Measurements from ENCODE around the gene ASCC1. TPM values are rescaled to one million over a fixed set of nuclear protein-coding genes. Genes with fewer than 3 reads are reported as not detected.

ASCC1 gene
- total and polyA plus RNA-seq, 2 of the 13 experiments (the other 11 are each of a cell fraction or from before 2014, with no cell fraction given): 21.6 to 30.1 TPM

DNA sequence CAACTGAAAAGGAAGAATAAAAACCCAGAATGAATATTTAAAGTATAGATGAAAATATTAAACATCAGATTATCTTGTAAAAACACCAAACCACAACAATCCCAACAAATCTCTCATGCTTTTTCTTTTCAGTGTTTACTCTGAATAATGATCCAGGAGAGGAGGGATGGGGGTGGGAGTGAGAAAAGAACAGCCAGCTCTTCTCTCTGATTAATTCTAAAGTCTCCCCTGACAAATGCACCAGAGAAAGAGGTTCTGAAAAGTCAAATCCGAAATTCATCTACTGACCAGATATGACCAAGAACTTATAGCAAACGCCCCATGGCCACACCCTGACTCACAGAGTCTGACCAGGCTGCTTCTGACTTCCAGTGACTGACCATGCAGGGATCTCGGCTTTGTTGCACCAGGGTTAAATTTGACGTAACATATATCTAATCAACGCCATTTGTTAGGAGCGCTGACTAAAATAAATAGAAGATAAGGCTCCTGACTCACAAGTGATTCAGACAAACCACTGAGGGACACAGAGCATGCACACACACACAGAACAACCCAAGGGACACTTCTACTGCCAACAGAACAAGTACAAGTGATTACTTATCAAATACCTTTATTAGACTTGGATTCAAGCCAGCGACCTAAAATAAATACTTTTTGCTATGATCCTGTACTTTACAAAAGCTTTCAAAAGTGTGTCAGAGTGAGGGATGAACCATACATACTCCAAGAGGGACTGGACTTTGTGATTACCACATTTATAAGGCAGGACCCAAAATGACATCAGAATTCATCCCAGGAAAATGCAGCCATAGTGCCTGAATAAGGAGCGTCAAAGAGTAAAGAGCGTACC is 118.4 kb downstream of the ASCC1 start (continued):
- TF ChIP-seq NFRKB (IDR thresholded peaks at IDR 0.05) (no peak), ZNF430 (CRISPR knock-in tag; IDR thresholded peaks at IDR 0.05) (no peak; the same call in 1 of the 2 replicates), EP300 (IDR thresholded peaks at IDR 0.05; ENCODE audit: low read depth in 2 of 2, low read length in 2 of 2) (peak in 1 of 2 experiments; percentile 86; a peak in 2 of 4 replicates), EP300 (CRISPR knock-in tag; IDR thresholded peaks at IDR 0.05; ENCODE audit: borderline replicate concordance) (peak; percentile 84), ZUFSP (CRISPR knock-in tag; IDR thresholded peaks at IDR 0.05; ENCODE audit: borderline replicate concordance) (no peak), ZNF512 (CRISPR knock-in tag; IDR thresholded peaks at IDR 0.05) (no peak), ZNF326 (CRISPR knock-in tag; IDR thresholded peaks at IDR 0.05; ENCODE audit: borderline replicate concordance) (no peak), RFX5 (IDR thresholded peaks at IDR 0.05; ENCODE audit: low read depth, low read length) (no peak), POLR2A (IDR thresholded peaks at IDR 0.05; ENCODE audit: insufficient read depth in 1 of 2, low read depth in 2 of 2, low read length in 2 of 2) (no peak), ATF2 (CRISPR knock-in tag; IDR thresholded peaks at IDR 0.05) (no peak), KLF9 (CRISPR knock-in tag; IDR thresholded peaks at IDR 0.05; ENCODE audit: low read depth) (no peak), ZNF503 (CRISPR knock-in tag; IDR thresholded peaks at IDR 0.05) (peak; percentile 80; the same call in 1 of the 2 replicates), RBFOX2 (IDR thresholded peaks at IDR 0.05; ENCODE audit: low read depth, low read length) (no peak), PBX3 (CRISPR knock-in tag; IDR thresholded peaks at IDR 0.05; ENCODE audit: borderline replicate concordance) (no peak), NFIB (CRISPR knock-in tag; IDR thresholded peaks at IDR 0.05; ENCODE audit: borderline replicate concordance) (no peak), TBX2 (CRISPR knock-in tag; IDR thresholded peaks at IDR 0.05; ENCODE audit: borderline replicate concordance) (no peak), CC2D1A (CRISPR knock-in tag; IDR thresholded peaks at IDR 0.05) (no peak), PAF1 (CRISPR knock-in tag; IDR thresholded peaks at IDR 0.05) (no peak), ZKSCAN8 (CRISPR knock-in tag; IDR thresholded peaks at IDR 0.05; ENCODE audit: borderline replicate concordance) (no peak), ZNF737 (CRISPR knock-in tag; IDR thresholded peaks at IDR 0.05; ENCODE audit: borderline replicate concordance) (no peak), JUN (CRISPR knock-in tag; IDR thresholded peaks at IDR 0.05) (peak; percentile 59; the same call in 1 of the 2 replicates)

Data from HepG2 (cell line).